AG04450 (cell line): ENCODE results near the gene STARD13. TPM values are rescaled to one million over a fixed set of nuclear protein-coding genes. Genes with fewer than 3 reads are reported as not detected.

ENCODE experiments used
- CTCF ChIA-PET: fragments of 300-600, 350-600 bp; formaldehyde crosslinking; extraction: SDS; loops from one replicate; lab custom pipeline; 2022; ENCODE audit warnings: antibody characterized with exemption, inconsistent platforms; lab: Charles Lee
- POLR2A ChIA-PET: fragments of 350-600 bp; formaldehyde crosslinking; extraction: SDS; loops from one replicate; lab custom pipeline; 2021; ENCODE audit warnings: antibody characterized with exemption, inconsistent platforms; lab: Yijun Ruan, JAX
- DNase-seq: peaks from one replicate; pipeline ENCODE4 v3.0.0-alpha.2; 2011; ENCODE audit warnings: low read depth, low spot score
- H3K27ac ChIP-seq: one replicate; pipeline ENCODE4 v1.5.1; 2012; ENCODE audit warnings: low read depth, low read length, control low read depth
- H3K27me3 ChIP-seq: one replicate; pipeline ENCODE4 v1.6.0; 2012; ENCODE audit warnings: low read length; ENCODE audit not compliant: control insufficient read depth, insufficient read depth
- H3K4me3 ChIP-seq: 2 replicates; pipeline ENCODE4 v1.5.1; 2011; ENCODE audit warnings: mild to moderate bottlenecking, low read depth, low read length, control low read depth
- H3K9me3 ChIP-seq: 2 replicates; pipeline ENCODE4 v1.5.1; 2012; ENCODE audit warnings: low read length; ENCODE audit not compliant: control insufficient read depth, insufficient read depth
- CTCF ChIP-seq: IDR thresholded peaks from 2 replicates; pipeline ENCODE4 v1.5.1; 2011; ENCODE audit warnings: low read depth, low read length, control low read depth, inconsistent platforms
- polyA plus RNA-seq: library from polyadenylated mRNA; depleted of rRNA; stranded (reverse); fragments of >200 nt; gene quantifications from 2 replicates; pipeline ENCODE4 v1.2.3, GENCODE V29; 2011

The STARD13 gene
- polyA plus RNA-seq, 1 experiment = 27.7 TPM

DNA sequence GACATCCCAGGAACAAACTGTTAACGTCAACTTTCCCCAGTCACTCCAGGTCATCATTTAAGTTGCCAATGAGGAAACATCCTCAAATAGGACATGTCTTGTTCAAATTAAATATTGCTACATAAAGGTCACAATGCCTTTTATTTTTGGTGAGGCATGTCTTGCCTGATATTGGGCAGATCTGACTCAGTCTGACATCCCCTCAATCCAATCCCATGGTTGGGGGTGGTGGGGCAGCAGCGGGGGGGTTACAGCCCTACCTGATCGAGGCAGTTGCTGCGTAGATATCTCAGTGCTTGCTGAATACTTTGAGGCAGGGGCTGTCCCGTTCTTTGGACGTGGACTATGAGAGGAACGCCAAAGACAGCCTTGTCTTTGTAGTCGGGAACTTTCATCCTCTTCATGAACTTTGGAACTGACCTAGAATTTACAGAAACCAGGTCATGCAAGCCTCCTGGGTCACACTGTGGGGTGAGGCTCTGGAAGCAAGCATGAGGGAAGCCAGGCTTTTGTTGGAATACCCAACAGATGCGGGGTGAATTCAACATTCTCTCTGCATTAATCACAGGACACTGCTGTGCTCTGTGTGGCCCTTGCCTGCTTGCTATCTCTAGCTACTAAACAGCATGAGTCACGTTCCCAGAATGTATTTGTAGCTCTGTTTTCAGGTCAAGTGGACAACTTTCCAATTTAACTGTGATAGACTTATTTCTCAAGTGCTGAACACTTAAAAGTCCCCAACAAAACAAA, 159.6 kb downstream of the STARD13 start:
- no peaks in the 10 kb centered on the region for H3K27me3 ChIP-seq
- CTCF ChIA-PET = interaction anchor here (1.5 kb wide), 1 partner anchor 362 kb away, joined by 3 read pairs; no protein-coding TSS in a partner anchor
- TF ChIP-seq CTCF = no peak
- peak overlapping the region; percentile 83 for H3K27ac ChIP-seq
- DNase-seq = peak; percentile 87
- no peaks in the 10 kb centered on the region for H3K9me3 ChIP-seq
- no peak overlapping the region for H3K4me3 ChIP-seq
- POLR2A ChIA-PET = interaction anchor here (0.7 to 1.6 kb wide), 4 partner anchors 14 to 82 kb away, joined by 3 to 5 read pairs (median 4); no protein-coding TSS in a partner anchor

GRCh38 chr13:33123066-33123859, 162.3 kb downstream of the STARD13 start:
- Histone ChIP-seq H3K27me3 (no peaks in the 10 kb centered on the region), H3K9me3 (no peaks in the 10 kb centered on the region), H3K27ac (peak overlapping the region; percentile 69), H3K4me3 (no peak overlapping the region)
- no peak for DNase-seq
- no peak for TF ChIP-seq CTCF
- ChIA-PET POLR2A (interaction anchor here (0.6 kb wide), 1 partner anchor 519 kb away, joined by 4 read pairs; no protein-coding TSS in a partner anchor), CTCF (interaction anchor here (0.8 kb wide), 1 partner anchor 601 kb away, joined by 3 read pairs; no protein-coding TSS in a partner anchor)

- Histone ChIP-seq H3K27me3 (no peaks in the 10 kb centered on the region), H3K27ac (peak overlapping the region; percentile 23), H3K9me3 (no peaks in the 10 kb centered on the region), H3K4me3 (no peak overlapping the region)
- TF ChIP-seq CTCF = no peak
- CTCF ChIA-PET = interaction anchor here (1.4 kb wide), 1 partner anchor 423 kb away, joined by 3 read pairs; no protein-coding TSS in a partner anchor
- POLR2A ChIA-PET = no interaction called here
- no peak for DNase-seq
Observed at GRCh38 chr13:33119856-33120543, 165.6 kb downstream of the STARD13 start.

GRCh38 chr13:33119022-33119781, 166.4 kb downstream of the STARD13 start:
- H3K27ac ChIP-seq = peak overlapping the region; percentile 35
- DNase-seq = no peak
- no peaks in the 10 kb centered on the region for H3K27me3 ChIP-seq
- TF ChIP-seq CTCF = no peak
- ChIA-PET CTCF (no interaction called here), POLR2A (no interaction called here)
- H3K9me3 ChIP-seq = no peaks in the 10 kb centered on the region
- H3K4me3 ChIP-seq = no peak overlapping the region
